ENCODE measurements around the gene CHCHD6. TPM values are rescaled to one million over a fixed set of nuclear protein-coding genes. Genes with fewer than 3 reads are reported as not detected.

CHCHD6 gene
- total RNA-seq, 1 experiment from 2014 or later: 45.9 TPM

DNA sequence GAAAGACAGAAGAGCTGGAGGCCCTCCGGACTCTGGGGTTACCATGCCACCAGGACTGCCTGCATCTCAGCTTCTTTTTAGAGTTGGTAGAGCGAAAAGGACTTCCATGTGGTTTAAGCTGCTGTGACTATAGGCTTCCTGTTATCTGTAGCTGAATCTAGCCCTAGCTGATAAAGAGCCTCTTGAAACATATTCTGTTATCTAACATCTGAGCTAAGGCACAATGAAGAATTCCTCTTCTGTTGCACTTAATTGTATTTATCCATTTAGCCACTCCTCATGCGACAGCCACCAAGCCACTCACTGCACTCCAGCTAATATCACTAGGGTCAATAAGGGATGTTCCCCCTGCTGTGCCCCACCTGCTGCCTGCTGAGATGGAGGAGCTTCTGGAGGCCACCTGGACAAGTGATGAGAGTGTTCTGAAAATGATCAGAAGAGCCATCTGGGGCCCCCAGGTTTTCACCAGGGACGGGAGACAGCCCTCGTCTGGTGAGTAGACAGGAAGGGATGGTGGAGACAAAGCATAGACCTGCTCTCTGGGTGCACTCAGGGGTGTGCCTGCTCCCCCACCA, 184.2 kb downstream of the CHCHD6 start:
- intact Hi-C loops (cut with micrococcal nuclease; ENCODE audit: unreplicated experiment): no loop called here
- Mint-ChIP-seq H3K4me1 (ENCODE audit: low read depth, unreplicated experiment) (no peaks in the 10 kb centered on the region), H3K4me3 (ENCODE audit: low read depth, unreplicated experiment) (no peak overlapping the region), H3K36me3 (ENCODE audit: insufficient read depth, unreplicated experiment) (no peaks in the 10 kb centered on the region), H3K9me3 (ENCODE audit: low read depth, unreplicated experiment) (no peaks in the 10 kb centered on the region), H3K27ac (ENCODE audit: unreplicated experiment) (no peak overlapping the region), H3K27me3 (ENCODE audit: unreplicated experiment) (no peaks in the 10 kb centered on the region)
- no peak for TF ChIP-seq CTCF (IDR thresholded peaks at IDR 0.05; ENCODE audit: unreplicated experiment)
- BruUV-seq (replicated peaks): no TSS peak
- CTCF ChIA-PET: interaction anchor here (0.6 kb wide), 1 partner anchor 173 kb away, joined by 4 read pairs; no protein-coding TSS in a partner anchor
- no peak for DNase-seq

GRCh38 chr3:126889276-126890201, 185.5 kb downstream of the CHCHD6 start:
- intact Hi-C loops (cut with micrococcal nuclease; ENCODE audit: unreplicated experiment): no loop called here
- Mint-ChIP-seq H3K27ac (ENCODE audit: unreplicated experiment) (no peak overlapping the region), H3K27me3 (ENCODE audit: unreplicated experiment) (no peaks in the 10 kb centered on the region), H3K9me3 (ENCODE audit: low read depth, unreplicated experiment) (no peaks in the 10 kb centered on the region), H3K4me1 (ENCODE audit: low read depth, unreplicated experiment) (no peaks in the 10 kb centered on the region), H3K36me3 (ENCODE audit: insufficient read depth, unreplicated experiment) (no peaks in the 10 kb centered on the region), H3K4me3 (ENCODE audit: low read depth, unreplicated experiment) (no peak overlapping the region)
- no peak for DNase-seq
- BruUV-seq (replicated peaks): no TSS peak
- CTCF ChIA-PET: no interaction called here
- no peak for TF ChIP-seq CTCF (IDR thresholded peaks at IDR 0.05; ENCODE audit: unreplicated experiment)

DNA sequence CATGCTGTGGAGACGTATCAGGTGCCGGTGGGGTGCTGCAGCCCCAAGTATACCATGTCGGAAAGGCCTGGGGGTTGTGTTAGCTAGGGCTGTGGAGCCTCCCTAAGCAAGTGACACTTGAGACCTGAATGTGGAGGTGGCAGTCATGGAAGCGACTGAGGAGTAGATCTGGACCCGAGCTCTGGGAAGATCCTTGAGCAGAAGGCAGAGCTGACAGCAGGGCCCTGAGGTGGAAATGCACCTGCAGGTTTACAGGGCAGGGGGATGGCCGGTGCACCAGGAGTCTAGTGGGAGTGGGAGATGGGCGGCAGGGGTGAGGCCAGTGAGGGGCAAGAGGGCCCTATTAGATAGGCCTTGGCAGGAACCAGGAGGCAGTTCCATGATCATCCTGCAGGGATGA, 187.1 kb downstream of the CHCHD6 start:
- no peak overlapping the region for H3K27ac Mint-ChIP-seq (ENCODE audit: unreplicated experiment)
- no peak overlapping the region for H3K4me3 Mint-ChIP-seq (ENCODE audit: low read depth, unreplicated experiment)
- H3K27me3 Mint-ChIP-seq (ENCODE audit: unreplicated experiment): no peaks in the 10 kb centered on the region
- no peaks in the 10 kb centered on the region for H3K4me1 Mint-ChIP-seq (ENCODE audit: low read depth, unreplicated experiment)
- DNase-seq: no peak
- intact Hi-C loops (cut with micrococcal nuclease; ENCODE audit: unreplicated experiment): no loop called here
- CTCF ChIA-PET: no interaction called here
- TF ChIP-seq CTCF (IDR thresholded peaks at IDR 0.05; ENCODE audit: unreplicated experiment): no peak
- H3K9me3 Mint-ChIP-seq (ENCODE audit: low read depth, unreplicated experiment): no peaks in the 10 kb centered on the region
- no peaks in the 10 kb centered on the region for H3K36me3 Mint-ChIP-seq (ENCODE audit: insufficient read depth, unreplicated experiment)
- BruUV-seq (replicated peaks): no TSS peak

GRCh38 chr3:126891791-126892190, 187.8 kb downstream of the CHCHD6 start:
- H3K36me3 Mint-ChIP-seq (ENCODE audit: insufficient read depth, unreplicated experiment): no peaks in the 10 kb centered on the region
- TF ChIP-seq CTCF (IDR thresholded peaks at IDR 0.05; ENCODE audit: unreplicated experiment): no peak
- H3K27me3 Mint-ChIP-seq (ENCODE audit: unreplicated experiment): no peaks in the 10 kb centered on the region
- intact Hi-C loops (cut with micrococcal nuclease; ENCODE audit: unreplicated experiment): no loop called here
- CTCF ChIA-PET: interaction anchor here (0.9 to 1.4 kb wide), 2 partner anchors 9 to 19 kb away, joined by 3 to 4 read pairs; no protein-coding TSS in a partner anchor
- H3K4me1 Mint-ChIP-seq (ENCODE audit: low read depth, unreplicated experiment): no peaks in the 10 kb centered on the region
- BruUV-seq (replicated peaks): no TSS peak
- no peaks in the 10 kb centered on the region for H3K9me3 Mint-ChIP-seq (ENCODE audit: low read depth, unreplicated experiment)
- no peak overlapping the region for H3K4me3 Mint-ChIP-seq (ENCODE audit: low read depth, unreplicated experiment)
- no peak for DNase-seq
- H3K27ac Mint-ChIP-seq (ENCODE audit: unreplicated experiment): no peak overlapping the region
